K562 (cell line): ENCODE data around the gene CNDP2. TPM values are rescaled to one million over a fixed set of nuclear protein-coding genes. Genes with fewer than 3 reads are reported as not detected.

Experiments
- ATAC-seq: fragments of 200-7000 bp; cut with Tn5 transposase; 3 replicates; pipeline ENCODE4 v1.9.1; 2020; ENCODE audit warnings: moderate library complexity
- BruUV-seq: library from RNA; stranded (reverse); fragments of 400-500 nt; replicated peaks from 2 replicates; lab custom pipeline; 2021; lab: Mats Ljungman, UMichigan
- CTCF ChIA-PET: fragments of 300-600 bp; formaldehyde crosslinking; extraction: SDS; loops from one replicate; lab custom pipeline; 2021; ENCODE audit warnings: low intra/inter-chr PET ratio; lab: Yijun Ruan, JAX
- POLR2A ChIA-PET: fragments of 300-600, 350-650 bp; sonication (Branson Sonifier 250); formaldehyde crosslinking; extraction: SDS; loops from one replicate; lab custom pipeline; 2021; ENCODE audit warnings: antibody characterized with exemption, inconsistent platforms; lab: Yijun Ruan, JAX
- DNase-seq, 4 experiments: peaks; one replicate each; pipeline versions ENCODE4 v3.0.0 to v3.0.0-alpha.2; 2011 to 2018; ENCODE audit warnings: low spot score in 3 of 4, mixed read lengths in 3 of 4; ENCODE audit errors: extremely low read depth in 1 of 4
- FAIRE-seq: peaks from 2 replicates; lab custom pipeline; 2011; peaks lifted over from hg19 to GRCh38; lab: Jason Lieb, UNC
- H2AFZ ChIP-seq: 2 replicates; pipeline ENCODE4 v1.6.0; 2011; ENCODE audit warnings: low read depth, low read length, control low read depth, inconsistent platforms
- H3K27ac ChIP-seq: fragments of 200-600 bp; 3 replicates; pipeline ENCODE4 v1.8.0; 2011; ENCODE audit warnings: low read depth, mild to moderate bottlenecking, control low read depth, inconsistent platforms, low read length, moderate library complexity, mixed read lengths; ENCODE audit errors: extremely low read depth
- H3K27me3 ChIP-seq, 2 experiments: fragments of 300-600 bp in 1 of 2; 2 replicates in 1 of 2; 3 replicates in 1 of 2; pipeline versions ENCODE4 v1.6.0 to v1.8.0; 2011; ENCODE audit warnings: inconsistent platforms in 2 of 2, low read length in 2 of 2, mild to moderate bottlenecking in 1 of 2, mixed read lengths in 1 of 2, moderate library complexity in 1 of 2; ENCODE audit not compliant: control insufficient read depth in 2 of 2, insufficient read depth in 2 of 2
- H3K36me3 ChIP-seq: fragments of 300-600 bp; 3 replicates; pipeline ENCODE4 v1.8.0; 2011; ENCODE audit warnings: mild to moderate bottlenecking, low read length, inconsistent platforms; ENCODE audit not compliant: control insufficient read depth, insufficient read depth
- H3K4me1 ChIP-seq, 2 experiments: fragments of 200-600 bp in 1 of 2; replicated peaks in 1 of 2; 2 replicates in 1 of 2; 3 replicates in 1 of 2; pipeline versions ENCODE4 v1.5.1 to v1.8.0; 2011; ENCODE audit warnings: inconsistent platforms in 2 of 2, low read length in 2 of 2, mild to moderate bottlenecking in 1 of 2, mixed read lengths in 1 of 2, moderate library complexity in 1 of 2; ENCODE audit not compliant: control insufficient read depth in 2 of 2, insufficient read depth in 2 of 2
- H3K4me2 ChIP-seq: 2 replicates; pipeline ENCODE4 v1.6.1; 2011; ENCODE audit warnings: low read length, control low read depth, inconsistent platforms, mixed read lengths; ENCODE audit not compliant: insufficient read depth
- H3K4me3 ChIP-seq: fragments of 200-600 bp; sonication (generic), shearing (Covaris generic); 2 replicates; pipeline ENCODE4 v1.5.1; 2016; ENCODE audit warnings: control low read depth, inconsistent platforms
- H3K79me2 ChIP-seq: fragments of 200-600 bp; 3 replicates; pipeline ENCODE4 v1.8.0; 2011; ENCODE audit warnings: low read length, inconsistent platforms; ENCODE audit not compliant: control insufficient read depth, insufficient read depth
- H3K9ac ChIP-seq, 2 experiments: 2 replicates each; pipeline versions ENCODE4 v1.6.0 to v1.6.1; 2011; ENCODE audit warnings: low read depth in 2 of 2, low read length in 2 of 2, control low read depth in 1 of 2, inconsistent platforms in 1 of 2, mild to moderate bottlenecking in 1 of 2, mixed read lengths in 1 of 2; ENCODE audit not compliant: insufficient read depth in 1 of 2
- H3K9me1 ChIP-seq: one replicate; pipeline ENCODE4 v1.6.0; 2011; ENCODE audit warnings: inconsistent platforms, mild to moderate bottlenecking, low read length, moderate library complexity; ENCODE audit not compliant: control insufficient read depth, insufficient read depth
- H3K9me3 ChIP-seq: replicated peaks from 2 replicates; pipeline ENCODE4 v1.5.1; 2011; ENCODE audit warnings: low read depth, low read length, inconsistent platforms; ENCODE audit not compliant: control insufficient read depth, insufficient read depth
- H4K20me1 ChIP-seq: replicated peaks from 2 replicates; pipeline ENCODE4 v1.6.1; 2011; ENCODE audit warnings: low read length, inconsistent platforms, mixed read lengths; ENCODE audit not compliant: control insufficient read depth, insufficient read depth
- CTBP1 ChIP-seq: fragments of 450-650 bp; IDR thresholded peaks from 2 replicates; pipeline ENCODE4 v1.6.1; 2016; ENCODE audit warnings: borderline replicate concordance
- GATAD2B ChIP-seq: fragments of 450-650 bp; IDR thresholded peaks from 2 replicates; pipeline ENCODE4 v1.6.1; 2017; ENCODE audit warnings: mild to moderate bottlenecking, borderline replicate concordance
- POLR2B ChIP-seq: fragments of 450-650 bp; IDR thresholded peaks from 2 replicates; pipeline ENCODE4 v1.6.1; 2018; ENCODE audit warnings: low read depth; ENCODE audit not compliant: partially characterized antibody
- XRCC3 ChIP-seq: fragments of 450-650 bp; IDR thresholded peaks from 2 replicates; pipeline ENCODE4 v1.6.1; 2017; ENCODE audit warnings: mild to moderate bottlenecking, moderate library complexity
- ZNF507 ChIP-seq: conservative IDR thresholded peaks from 2 replicates; pipeline ENCODE4 v1.6.1; 2017; ENCODE audit warnings: missing genetic modification characterization, missing compliant biosample characterization
- WGBS: fragments of 100-300 bp; shearing (Covaris generic); methylation state at CpG from one replicate; pipeline ENCODE4 v1.1.6; 2016; ENCODE audit warnings: low coverage, mixed read lengths; ENCODE audit not compliant: insufficient coverage; ENCODE audit errors: missing lambda C conversion rate; 5-methylcytosine and 5-hydroxymethylcytosine counted together
- in situ Hi-C: fragments of 300-500 bp; cut with MboI; formaldehyde crosslinking; loops from 4 replicates; pipeline ENCODE4 v1.15.0; 2018; ENCODE audit warnings: inconsistent platforms, mixed read lengths
- intact Hi-C: fragments of 100-400 bp; cut with micrococcal nuclease; formaldehyde crosslinking; loops from 2 replicates; pipeline ENCODE4 v1.14.2; 2022
- polyA plus RNA-seq, 8 experiments: library from polyadenylated mRNA; depleted of rRNA in 4 of 8; stranded (reverse) in 5 of 8; unstranded in 3 of 8; fragments of >200 nt; fragmentation: Nextera tagmentation in 2 of 8; fragmentation: Illumina TruSeq in 1 of 8; extraction: Ambion mirVana in 2 of 8; extraction: Trizol in 1 of 8; gene quantifications; 2 replicates each; pipeline versions ENCODE4 v1.2.1 to v1.2.3, GENCODE V29; 2011 to 2014; ENCODE audit warnings: inconsistent platforms in 1 of 8, missing spikeins in 1 of 8
- total RNA-seq, 7 experiments: library from RNA; depleted of rRNA in 6 of 7; stranded (reverse); fragments of >200 nt in 6 of 7; fragmentation: Illumina TruSeq in 2 of 7; extraction: Trizol in 2 of 7; gene quantifications; 2 replicates each; pipeline versions ENCODE4 v1.2.1 to v1.2.3, GENCODE V29; 2011 to 2021; ENCODE audit warnings: low replicate concordance in 1 of 7
- TF ChIP-seq, protein P1 (sequence below), 2 experiments: fragments of 450-650 bp; IDR thresholded peaks; 2 replicates each; pipeline ENCODE4 v1.6.1; 2016
- TF ChIP-seq, protein P2 (sequence below): fragments of 250-450 bp; sonication (Bioruptor Pico); IDR thresholded peaks from 2 replicates; pipeline ENCODE4 v1.8.0; 2021; ENCODE audit warnings: moderate library complexity, mild to moderate bottlenecking, inconsistent platforms
- TF ChIP-seq, protein P3 (sequence below): fragments of 250-450 bp; sonication (Bioruptor Pico); IDR thresholded peaks from 2 replicates; pipeline ENCODE4 v1.4.0; 2020; ENCODE audit warnings: borderline replicate concordance
- TF ChIP-seq, protein P4 (sequence below): IDR thresholded peaks from 2 replicates; pipeline ENCODE4 v1.6.1; 2011; ENCODE audit warnings: borderline replicate concordance, low read depth, mild to moderate bottlenecking, moderate library complexity, low read length; ENCODE audit not compliant: insufficient read depth, poor library complexity, severe bottlenecking

CNDP2 gene
- total and polyA plus RNA-seq, 9 of the 15 experiments (the other 6 are each of a cell fraction or from before 2014, with no cell fraction given): 34.1 to 128 (median 53.8) TPM

DNA sequence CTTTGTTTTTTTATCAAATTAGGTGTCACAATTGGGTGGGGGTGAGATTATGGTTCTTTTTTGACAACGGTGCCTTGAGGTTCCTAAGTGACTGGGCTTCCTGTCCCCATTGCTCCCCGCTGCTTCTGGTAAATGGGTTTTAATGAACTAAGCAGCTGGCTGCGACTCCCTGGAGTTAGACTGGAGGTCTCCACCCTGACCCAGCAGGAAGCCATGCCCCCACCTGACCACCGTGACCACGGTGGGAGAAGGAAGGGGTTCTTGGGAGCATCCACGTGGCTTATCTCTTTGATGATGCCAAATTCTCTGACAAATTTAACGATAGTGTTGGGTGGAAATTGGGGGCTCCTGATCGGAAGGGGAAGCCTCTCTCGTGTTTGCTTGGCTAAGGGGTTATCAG, 12.2 kb downstream of the CNDP2 start:
- no peak overlapping the region for H3K27ac ChIP-seq
- WGBS: 43% methylated on average over 9 of the region's 9 CpGs
- H3K9ac ChIP-seq: no peak overlapping the region
- peaks cover 8 to 16% of the 10 kb centered on the region in 2 experiments; a peak in 4 of 5 replicates for H3K4me1 ChIP-seq
- intact Hi-C loops (no loop called here), in situ Hi-C loops (no loop called here)
- 0 out of 2 replicates have a peak, but pooled peaks cover 4% of the 10 kb centered on the region for H4K20me1 ChIP-seq
- no peaks in the 10 kb centered on the region for H3K9me1 ChIP-seq
- BruUV-seq: no TSS peak
- H3K4me3 ChIP-seq: no peak overlapping the region
- DNase-seq: no peak
- ChIA-PET CTCF (no interaction called here), POLR2A (interaction anchor here (0.6 to 1.0 kb wide), 3 partner anchors 9 to 12 kb away, joined by 3 to 5 read pairs (median 3); partner anchors contain the start of gene CNDP2)
- no peak for ATAC-seq
- H2AFZ ChIP-seq: no peak overlapping the region
- TF ChIP-seq, protein P1, sequence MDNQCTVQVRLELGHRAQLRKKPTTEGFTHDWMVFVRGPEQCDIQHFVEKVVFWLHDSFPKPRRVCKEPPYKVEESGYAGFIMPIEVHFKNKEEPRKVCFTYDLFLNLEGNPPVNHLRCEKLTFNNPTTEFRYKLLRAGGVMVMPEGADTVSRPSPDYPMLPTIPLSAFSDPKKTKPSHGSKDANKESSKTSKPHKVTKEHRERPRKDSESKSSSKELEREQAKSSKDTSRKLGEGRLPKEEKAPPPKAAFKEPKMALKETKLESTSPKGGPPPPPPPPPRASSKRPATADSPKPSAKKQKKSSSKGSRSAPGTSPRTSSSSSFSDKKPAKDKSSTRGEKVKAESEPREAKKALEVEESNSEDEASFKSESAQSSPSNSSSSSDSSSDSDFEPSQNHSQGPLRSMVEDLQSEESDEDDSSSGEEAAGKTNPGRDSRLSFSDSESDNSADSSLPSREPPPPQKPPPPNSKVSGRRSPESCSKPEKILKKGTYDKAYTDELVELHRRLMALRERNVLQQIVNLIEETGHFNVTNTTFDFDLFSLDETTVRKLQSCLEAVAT (IDR thresholded peaks at IDR 0.05): no peak
- TF ChIP-seq XRCC3: no peak
- no peak for TF ChIP-seq GATAD2B
- TF ChIP-seq POLR2B: no peak
- no peak for TF ChIP-seq CTBP1
- TF ChIP-seq, protein P2, sequence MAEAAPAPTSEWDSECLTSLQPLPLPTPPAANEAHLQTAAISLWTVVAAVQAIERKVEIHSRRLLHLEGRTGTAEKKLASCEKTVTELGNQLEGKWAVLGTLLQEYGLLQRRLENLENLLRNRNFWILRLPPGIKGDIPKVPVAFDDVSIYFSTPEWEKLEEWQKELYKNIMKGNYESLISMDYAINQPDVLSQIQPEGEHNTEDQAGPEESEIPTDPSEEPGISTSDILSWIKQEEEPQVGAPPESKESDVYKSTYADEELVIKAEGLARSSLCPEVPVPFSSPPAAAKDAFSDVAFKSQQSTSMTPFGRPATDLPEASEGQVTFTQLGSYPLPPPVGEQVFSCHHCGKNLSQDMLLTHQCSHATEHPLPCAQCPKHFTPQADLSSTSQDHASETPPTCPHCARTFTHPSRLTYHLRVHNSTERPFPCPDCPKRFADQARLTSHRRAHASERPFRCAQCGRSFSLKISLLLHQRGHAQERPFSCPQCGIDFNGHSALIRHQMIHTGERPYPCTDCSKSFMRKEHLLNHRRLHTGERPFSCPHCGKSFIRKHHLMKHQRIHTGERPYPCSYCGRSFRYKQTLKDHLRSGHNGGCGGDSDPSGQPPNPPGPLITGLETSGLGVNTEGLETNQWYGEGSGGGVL (CRISPR knock-in tag): no peak
- TF ChIP-seq, protein P3, sequence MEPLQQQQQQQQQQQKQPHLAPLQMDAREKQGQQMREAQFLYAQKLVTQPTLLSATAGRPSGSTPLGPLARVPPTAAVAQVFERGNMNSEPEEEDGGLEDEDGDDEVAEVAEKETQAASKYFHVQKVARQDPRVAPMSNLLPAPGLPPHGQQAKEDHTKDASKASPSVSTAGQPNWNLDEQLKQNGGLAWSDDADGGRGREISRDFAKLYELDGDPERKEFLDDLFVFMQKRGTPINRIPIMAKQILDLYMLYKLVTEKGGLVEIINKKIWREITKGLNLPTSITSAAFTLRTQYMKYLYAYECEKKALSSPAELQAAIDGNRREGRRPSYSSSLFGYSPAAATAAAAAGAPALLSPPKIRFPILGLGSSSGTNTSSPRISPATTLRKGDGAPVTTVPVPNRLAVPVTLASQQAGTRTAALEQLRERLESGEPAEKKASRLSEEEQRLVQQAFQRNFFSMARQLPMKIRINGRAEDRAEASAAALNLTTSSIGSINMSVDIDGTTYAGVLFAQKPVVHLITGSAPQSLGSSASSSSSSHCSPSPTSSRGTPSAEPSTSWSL (CRISPR knock-in tag): no peak
- TF ChIP-seq ZNF507: no peak
- TF ChIP-seq, protein P4, sequence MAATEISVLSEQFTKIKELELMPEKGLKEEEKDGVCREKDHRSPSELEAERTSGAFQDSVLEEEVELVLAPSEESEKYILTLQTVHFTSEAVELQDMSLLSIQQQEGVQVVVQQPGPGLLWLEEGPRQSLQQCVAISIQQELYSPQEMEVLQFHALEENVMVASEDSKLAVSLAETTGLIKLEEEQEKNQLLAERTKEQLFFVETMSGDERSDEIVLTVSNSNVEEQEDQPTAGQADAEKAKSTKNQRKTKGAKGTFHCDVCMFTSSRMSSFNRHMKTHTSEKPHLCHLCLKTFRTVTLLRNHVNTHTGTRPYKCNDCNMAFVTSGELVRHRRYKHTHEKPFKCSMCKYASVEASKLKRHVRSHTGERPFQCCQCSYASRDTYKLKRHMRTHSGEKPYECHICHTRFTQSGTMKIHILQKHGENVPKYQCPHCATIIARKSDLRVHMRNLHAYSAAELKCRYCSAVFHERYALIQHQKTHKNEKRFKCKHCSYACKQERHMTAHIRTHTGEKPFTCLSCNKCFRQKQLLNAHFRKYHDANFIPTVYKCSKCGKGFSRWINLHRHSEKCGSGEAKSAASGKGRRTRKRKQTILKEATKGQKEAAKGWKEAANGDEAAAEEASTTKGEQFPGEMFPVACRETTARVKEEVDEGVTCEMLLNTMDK: no peak
- H3K79me2 ChIP-seq: no peaks in the 10 kb centered on the region
- H3K27me3 ChIP-seq: no peaks in the 10 kb centered on the region
- H3K36me3 ChIP-seq: peaks cover 86% of the 10 kb centered on the region; the same call in 2 of the 3 replicates
- peak overlapping the region; percentile 25; the same call in 1 of the 2 replicates for H3K4me2 ChIP-seq
- no peaks in the 10 kb centered on the region for H3K9me3 ChIP-seq
- FAIRE-seq: no peak
